ENCODE results near the gene ST6GAL1. TPM values are rescaled to one million over a fixed set of nuclear protein-coding genes. Genes with fewer than 3 reads are reported as not detected.

The ST6GAL1 gene
- total and polyA plus RNA-seq, 2 of the 13 experiments (the other 11 are each of a cell fraction or from before 2014, with no cell fraction given) = 79.9 to 164 TPM

DNA sequence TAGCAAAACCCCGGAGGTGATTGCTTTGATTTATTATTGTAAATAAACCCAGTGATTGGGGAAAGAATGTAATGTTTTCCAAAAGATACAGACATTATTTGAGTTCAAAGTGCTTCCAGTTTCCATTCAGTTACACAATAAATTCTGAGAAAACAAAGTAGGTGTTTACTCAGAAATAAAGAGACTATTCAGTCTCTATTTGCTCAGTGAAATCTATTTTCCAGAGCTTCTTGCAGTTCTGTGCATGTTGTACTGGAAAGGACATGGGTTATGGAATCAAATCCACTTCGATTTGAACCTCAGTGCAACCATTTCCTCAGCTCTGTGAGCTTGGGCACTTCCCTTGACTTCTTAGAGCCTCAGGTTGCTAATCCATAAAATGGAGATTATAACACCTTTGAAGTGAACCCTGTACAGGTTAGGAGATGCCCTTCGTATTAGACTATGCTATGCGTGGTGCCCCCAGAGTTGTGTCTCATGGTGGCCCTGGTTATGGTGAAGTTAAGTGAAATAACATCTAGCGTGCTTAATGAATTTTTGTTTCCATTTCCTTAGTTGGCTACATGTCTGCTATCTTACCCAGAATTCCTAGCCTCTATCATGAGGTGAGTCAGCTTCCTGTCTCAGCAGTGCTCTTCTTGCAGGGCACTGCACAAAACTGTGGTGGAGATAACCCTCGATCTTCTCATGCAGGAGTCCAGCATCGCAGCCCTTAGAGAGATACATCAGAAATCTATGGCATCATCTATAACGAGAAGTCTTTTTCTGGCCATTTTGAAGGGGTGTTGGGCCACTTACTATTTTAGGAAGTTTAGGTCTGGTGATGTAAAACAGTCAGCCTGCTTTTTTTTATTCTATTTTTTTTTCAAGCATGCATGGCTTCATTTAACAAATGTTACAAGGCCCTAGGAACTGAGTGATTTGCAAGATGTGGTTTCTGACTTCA is 111.3 kb downstream of the ST6GAL1 start (continued):
- TF ChIP-seq ZSCAN5A (CRISPR knock-in tag; IDR thresholded peaks at IDR 0.05; ENCODE audit: borderline replicate concordance) = 0 out of 2 replicates have a peak, but pooled peaks have one; percentile 10
- no peak for TF ChIP-seq ZMAT3 (CRISPR knock-in tag; conservative IDR thresholded peaks at IDR 0.05)
- TF ChIP-seq ZHX2 (IDR thresholded peaks at IDR 0.05; ENCODE audit: low read depth) = no peak
- TF ChIP-seq ZHX2 (CRISPR knock-in tag; IDR thresholded peaks at IDR 0.05; ENCODE audit: borderline replicate concordance) = peak; percentile 37; the same call in 1 of the 2 replicates
- TF ChIP-seq, protein P1, sequence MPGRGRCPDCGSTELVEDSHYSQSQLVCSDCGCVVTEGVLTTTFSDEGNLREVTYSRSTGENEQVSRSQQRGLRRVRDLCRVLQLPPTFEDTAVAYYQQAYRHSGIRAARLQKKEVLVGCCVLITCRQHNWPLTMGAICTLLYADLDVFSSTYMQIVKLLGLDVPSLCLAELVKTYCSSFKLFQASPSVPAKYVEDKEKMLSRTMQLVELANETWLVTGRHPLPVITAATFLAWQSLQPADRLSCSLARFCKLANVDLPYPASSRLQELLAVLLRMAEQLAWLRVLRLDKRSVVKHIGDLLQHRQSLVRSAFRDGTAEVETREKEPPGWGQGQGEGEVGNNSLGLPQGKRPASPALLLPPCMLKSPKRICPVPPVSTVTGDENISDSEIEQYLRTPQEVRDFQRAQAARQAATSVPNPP (CRISPR knock-in tag; IDR thresholded peaks at IDR 0.05) = 0 out of 2 replicates have a peak, but pooled peaks have one; percentile 4
- TF ChIP-seq HOXD1 (CRISPR knock-in tag; IDR thresholded peaks at IDR 0.05) = no peak
- no peak for TF ChIP-seq HNRNPL (IDR thresholded peaks at IDR 0.05; ENCODE audit: low read depth, low read length)
- TF ChIP-seq FOXK1 (CRISPR knock-in tag; IDR thresholded peaks at IDR 0.05; ENCODE audit: borderline replicate concordance, low read depth) = peak; percentile 48; the same call in 1 of the 2 replicates
- peak; percentile 93 for TF ChIP-seq TBL1XR1 (IDR thresholded peaks at IDR 0.05; ENCODE audit: borderline replicate concordance, low read length, partially characterized antibody)
- TF ChIP-seq ZNF746 (CRISPR knock-in tag; IDR thresholded peaks at IDR 0.05) = no peak; the same call in 1 of the 2 replicates
- TF ChIP-seq MBD4 (IDR thresholded peaks at IDR 0.05; ENCODE audit: borderline replicate concordance, low read length) = 0 out of 2 replicates have a peak, but pooled peaks have one; percentile 90
- 0 out of 2 replicates have a peak, but pooled peaks have one; percentile 35 for TF ChIP-seq THAP11 (CRISPR knock-in tag; IDR thresholded peaks at IDR 0.05)
- TF ChIP-seq ZNF530 (CRISPR knock-in tag; IDR thresholded peaks at IDR 0.05; ENCODE audit: low read depth) = no peak
- TF ChIP-seq ZBTB34 (CRISPR knock-in tag; IDR thresholded peaks at IDR 0.05) = peak; percentile 76; the same call in 1 of the 2 replicates
- TF ChIP-seq, protein P2, sequence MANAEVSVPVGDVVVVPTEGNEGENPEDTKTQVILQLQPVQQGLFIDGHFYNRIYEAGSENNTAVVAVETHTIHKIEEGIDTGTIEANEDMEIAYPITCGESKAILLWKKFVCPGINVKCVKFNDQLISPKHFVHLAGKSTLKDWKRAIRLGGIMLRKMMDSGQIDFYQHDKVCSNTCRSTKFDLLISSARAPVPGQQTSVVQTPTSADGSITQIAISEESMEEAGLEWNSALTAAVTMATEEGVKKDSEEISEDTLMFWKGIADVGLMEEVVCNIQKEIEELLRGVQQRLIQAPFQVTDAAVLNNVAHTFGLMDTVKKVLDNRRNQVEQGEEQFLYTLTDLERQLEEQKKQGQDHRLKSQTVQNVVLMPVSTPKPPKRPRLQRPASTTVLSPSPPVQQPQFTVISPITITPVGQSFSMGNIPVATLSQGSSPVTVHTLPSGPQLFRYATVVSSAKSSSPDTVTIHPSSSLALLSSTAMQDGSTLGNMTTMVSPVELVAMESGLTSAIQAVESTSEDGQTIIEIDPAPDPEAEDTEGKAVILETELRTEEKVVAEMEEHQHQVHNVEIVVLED (CRISPR knock-in tag; IDR thresholded peaks at IDR 0.05; ENCODE audit: borderline replicate concordance) = 0 out of 2 replicates have a peak, but pooled peaks have one; percentile 23
- TF ChIP-seq NFIC (IDR thresholded peaks at IDR 0.05; ENCODE audit: low read length) = peak; percentile 98

Measured in HepG2 (cell line).